Kidney glomerular epithelial cell (primary cell): ENCODE measurements around the gene CNPY3.
A peak's percentile ranks its signal among the peaks of the same experiment; 100 is the strongest.
"Not testable (repeated sequence)": the region's sequence is repeated elsewhere in the genome, so short reads cannot be mapped to it uniquely, and the experiment has no call there.

Experiments
- DNase-seq: peaks from one replicate; lab custom pipeline; 2025; lab: John Stamatoyannopoulos, UW

The CNPY3 gene

GRCh38 chr6:42915732-42916131, 13.5 kb upstream of the CNPY3 start, which contains the start of gene PTCRA:
TSS of gene PTCRA (plus strand) at chr6:42916053. CDS start at chr6:42916070, 17 bp downstream.
- no peak for DNase-seq

- no peak for DNase-seq
Measured at GRCh38 chr6:42916288-42916687, 13.0 kb upstream of the CNPY3 start.

GRCh38 chr6:42921801-42922200, 7.5 kb upstream of the CNPY3 start:
- DNase-seq, result no peak

GRCh38 chr6:42923666-42924065, 5.6 kb upstream of the CNPY3 start:
- DNase-seq, result no peak

GRCh38 chr6:42925248-42925857, 3.9 kb upstream of the CNPY3 start:
- DNase-seq, result no peak

- DNase-seq, result peak; percentile 84
Measured at GRCh38 chr6:42929821-42930360, 611 bp downstream of the CNPY3 start.

- DNase-seq, result no peak
Measured at GRCh38 chr6:42932412-42932811, 3.1 kb downstream of the CNPY3 start.

GRCh38 chr6:42933205-42933604, 3.9 kb downstream of the CNPY3 start:
- DNase-seq, result no peak

- no peak for DNase-seq
Measured at GRCh38 chr6:42935322-42935721, 6.0 kb downstream of the CNPY3 start.

- DNase-seq, result no peak
Measured at GRCh38 chr6:42936398-42936797, 7.1 kb downstream of the CNPY3 start.

- DNase-seq, result no peak
Measured at GRCh38 chr6:42937548-42938427, 8.5 kb downstream of the CNPY3 start.

- no peak for DNase-seq
Measured at GRCh38 chr6:42938428-42938796, 9.1 kb downstream of the CNPY3 start.

- no peak for DNase-seq
Measured at GRCh38 chr6:42938987-42939809, 9.9 kb downstream of the CNPY3 start.

GRCh38 chr6:42939810-42940167, 10.5 kb downstream of the CNPY3 start:
- DNase-seq, result no peak

GRCh38 chr6:42940493-42941045, 11.3 kb downstream of the CNPY3 start:
- DNase-seq, result no peak

- DNase-seq, result not testable (repeated sequence)
Measured at GRCh38 chr6:42941356-42941755, 12.1 kb downstream of the CNPY3 start.

- no peak for DNase-seq
Measured at GRCh38 chr6:42942444-42942843, 13.2 kb downstream of the CNPY3 start.

- DNase-seq, result no peak
Measured at GRCh38 chr6:42947950-42948349, 18.7 kb downstream of the CNPY3 start.

- no peak for DNase-seq
Measured at GRCh38 chr6:42952389-42952788, 23.1 kb downstream of the CNPY3 start.

- not testable (repeated sequence) for DNase-seq
Measured at GRCh38 chr6:42954405-42954804, 25.1 kb downstream of the CNPY3 start.

GRCh38 chr6:42958125-42958524, 28.8 kb downstream of the CNPY3 start:
- no peak for DNase-seq

- no peak for DNase-seq
Measured at GRCh38 chr6:42959917-42960242, 30.6 kb downstream of the CNPY3 start.
